Measurements from ENCODE around the gene ADD3.

DNA sequence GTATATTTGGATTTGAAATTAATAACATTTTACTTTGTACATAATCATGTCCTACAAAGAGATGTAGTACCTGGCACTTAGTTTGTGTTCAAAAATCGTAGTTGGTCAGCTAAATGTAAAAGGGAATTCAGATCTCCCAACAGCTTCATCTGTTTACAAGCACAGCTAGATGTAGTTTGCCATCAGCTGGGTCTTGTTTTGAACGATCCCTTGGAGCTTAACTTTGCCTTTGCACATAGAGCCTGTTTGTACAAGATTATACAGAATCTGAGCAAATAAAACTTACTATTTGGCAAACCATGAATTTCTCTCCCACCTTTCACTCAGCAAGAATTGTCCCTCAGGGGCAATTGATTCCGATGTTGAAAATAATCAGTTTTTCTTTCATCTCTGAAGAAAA, 36.1 kb upstream of the ADD3 start:
- TF ChIP-seq, protein P1, sequence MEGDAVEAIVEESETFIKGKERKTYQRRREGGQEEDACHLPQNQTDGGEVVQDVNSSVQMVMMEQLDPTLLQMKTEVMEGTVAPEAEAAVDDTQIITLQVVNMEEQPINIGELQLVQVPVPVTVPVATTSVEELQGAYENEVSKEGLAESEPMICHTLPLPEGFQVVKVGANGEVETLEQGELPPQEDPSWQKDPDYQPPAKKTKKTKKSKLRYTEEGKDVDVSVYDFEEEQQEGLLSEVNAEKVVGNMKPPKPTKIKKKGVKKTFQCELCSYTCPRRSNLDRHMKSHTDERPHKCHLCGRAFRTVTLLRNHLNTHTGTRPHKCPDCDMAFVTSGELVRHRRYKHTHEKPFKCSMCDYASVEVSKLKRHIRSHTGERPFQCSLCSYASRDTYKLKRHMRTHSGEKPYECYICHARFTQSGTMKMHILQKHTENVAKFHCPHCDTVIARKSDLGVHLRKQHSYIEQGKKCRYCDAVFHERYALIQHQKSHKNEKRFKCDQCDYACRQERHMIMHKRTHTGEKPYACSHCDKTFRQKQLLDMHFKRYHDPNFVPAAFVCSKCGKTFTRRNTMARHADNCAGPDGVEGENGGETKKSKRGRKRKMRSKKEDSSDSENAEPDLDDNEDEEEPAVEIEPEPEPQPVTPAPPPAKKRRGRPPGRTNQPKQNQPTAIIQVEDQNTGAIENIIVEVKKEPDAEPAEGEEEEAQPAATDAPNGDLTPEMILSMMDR (IDR thresholded peaks at IDR 0.05), result no peak
- TF ChIP-seq POLR2A (IDR thresholded peaks at IDR 0.05), result no peak

All from right lobe of liver (tissue), 4 donors.